Stimulated activated effector memory CD8-positive, alpha-beta T cell treated with anti-CD3 and anti-CD28 coated beads, Interleukin-12 subunit alpha, Interleukin-12 subunit beta, amount 100 ng/mL, for 72 hours (primary cell): ENCODE data around the gene EXOC3L1.

Experiments used
- ATAC-seq: fragments of 150-1000 bp; cut with Tn5 transposase; 2 replicates; pipeline ENCODE4 v1.10.0; 2021
- DNase-seq, 2 donors: peaks; one replicate each; pipeline ENCODE4 v3.0.0; 2021 to 2022; ENCODE audit warnings: low spot score in 2 of 2
- H3K27ac Mint-ChIP-seq: one replicate; pipeline ENCODE4 v1.8.0; 2022; ENCODE audit warnings: mild to moderate bottlenecking, mixed read lengths
- H3K36me3 Mint-ChIP-seq: one replicate; pipeline ENCODE4 v1.8.0; 2022; ENCODE audit warnings: mild to moderate bottlenecking, mixed read lengths
- H3K4me1 Mint-ChIP-seq: one replicate; pipeline ENCODE4 v1.8.0; 2022; ENCODE audit warnings: mixed read lengths
- H3K4me3 Mint-ChIP-seq: one replicate; pipeline ENCODE4 v1.8.0; 2022; ENCODE audit warnings: mild to moderate bottlenecking, mixed read lengths
- H3K9me3 Mint-ChIP-seq: one replicate; pipeline ENCODE4 v1.8.0; 2022; ENCODE audit warnings: mixed read lengths

EXOC3L1 gene

GRCh38 chr16:67207249-67208091 lies 17.5 kb upstream of the EXOC3L1 start:
- peaks cover 13% of the 10 kb centered on the region for H3K4me1 Mint-ChIP-seq
- H3K27ac Mint-ChIP-seq, result peak overlapping the region; percentile 89
- peaks cover 32% of the 10 kb centered on the region for H3K36me3 Mint-ChIP-seq
- DNase-seq (no peak), ATAC-seq (no peak)
- no peak overlapping the region for H3K4me3 Mint-ChIP-seq
- H3K9me3 Mint-ChIP-seq, result no peaks in the 10 kb centered on the region

GRCh38 chr16:67206838-67207248 lies 16.9 kb upstream of the EXOC3L1 start:
- no peak for ATAC-seq
- DNase-seq, result no peak
- no peak overlapping the region for H3K4me3 Mint-ChIP-seq
- H3K4me1 Mint-ChIP-seq, result peaks cover 13% of the 10 kb centered on the region
- H3K9me3 Mint-ChIP-seq, result no peaks in the 10 kb centered on the region
- H3K36me3 Mint-ChIP-seq, result peaks cover 38% of the 10 kb centered on the region
- H3K27ac Mint-ChIP-seq, result peak overlapping the region; percentile 89

GRCh38 chr16:67206129-67206837 lies 16.3 kb upstream of the EXOC3L1 start:
- H3K36me3 Mint-ChIP-seq, result peaks cover 44% of the 10 kb centered on the region
- H3K9me3 Mint-ChIP-seq, result no peaks in the 10 kb centered on the region
- peaks cover 13% of the 10 kb centered on the region for H3K4me1 Mint-ChIP-seq
- no peak overlapping the region for H3K4me3 Mint-ChIP-seq
- no peak for ATAC-seq
- peak overlapping the region; percentile 89 for H3K27ac Mint-ChIP-seq
- no peak for DNase-seq

GRCh38 chr16:67204076-67204475 lies 14.1 kb upstream of the EXOC3L1 start:
- no peak overlapping the region for H3K4me3 Mint-ChIP-seq
- H3K4me1 Mint-ChIP-seq, result peaks cover 10% of the 10 kb centered on the region
- no peaks in the 10 kb centered on the region for H3K9me3 Mint-ChIP-seq
- DNase-seq (no peak), ATAC-seq (no peak)
- H3K36me3 Mint-ChIP-seq, result peaks cover 64% of the 10 kb centered on the region
- H3K27ac Mint-ChIP-seq, result no peak overlapping the region

GRCh38 chr16:67202956-67203493 lies 13.1 kb upstream of the EXOC3L1 start:
- Mint-ChIP-seq H3K36me3 (peaks cover 71% of the 10 kb centered on the region), H3K27ac (no peak overlapping the region), H3K4me1 (peaks cover 8% of the 10 kb centered on the region), H3K9me3 (no peaks in the 10 kb centered on the region), H3K4me3 (no peak overlapping the region)
- DNase-seq, result no peak
- ATAC-seq, result no peak

GRCh38 chr16:67202426-67202825 lies 12.5 kb upstream of the EXOC3L1 start:
- Mint-ChIP-seq H3K27ac (no peak overlapping the region), H3K9me3 (no peaks in the 10 kb centered on the region), H3K36me3 (peaks cover 77% of the 10 kb centered on the region), H3K4me1 (peaks cover 8% of the 10 kb centered on the region), H3K4me3 (no peak overlapping the region)
- no peak for DNase-seq
- ATAC-seq, result no peak

GRCh38 chr16:67201411-67202345 lies 11.7 kb upstream of the EXOC3L1 start:
- peaks cover 8% of the 10 kb centered on the region for H3K4me1 Mint-ChIP-seq
- no peak overlapping the region for H3K4me3 Mint-ChIP-seq
- DNase-seq, result no peak
- no peaks in the 10 kb centered on the region for H3K9me3 Mint-ChIP-seq
- no peak overlapping the region for H3K27ac Mint-ChIP-seq
- H3K36me3 Mint-ChIP-seq, result peaks cover 84% of the 10 kb centered on the region
- no peak for ATAC-seq

GRCh38 chr16:67200491-67200890 lies 10.6 kb upstream of the EXOC3L1 start:
- ATAC-seq (no peak), DNase-seq (no peak)
- Mint-ChIP-seq H3K4me3 (no peak overlapping the region), H3K36me3 (peaks cover 86% of the 10 kb centered on the region), H3K4me1 (peaks cover 17% of the 10 kb centered on the region), H3K27ac (no peak overlapping the region), H3K9me3 (no peaks in the 10 kb centered on the region)

- H3K36me3 Mint-ChIP-seq, result peaks cover 87% of the 10 kb centered on the region
- H3K4me3 Mint-ChIP-seq, result no peak overlapping the region
- H3K9me3 Mint-ChIP-seq, result no peaks in the 10 kb centered on the region
- ATAC-seq (no peak), DNase-seq (no peak)
- H3K4me1 Mint-ChIP-seq, result peaks cover 20% of the 10 kb centered on the region
- no peak overlapping the region for H3K27ac Mint-ChIP-seq
These were observed 9.9 kb upstream of the EXOC3L1 start for GRCh38 chr16:67199808-67200198.

- H3K9me3 Mint-ChIP-seq, result no peaks in the 10 kb centered on the region
- H3K4me3 Mint-ChIP-seq, result no peak within 1 kb of the TSS
- peaks cover 26% of the 10 kb centered on the region for H3K4me1 Mint-ChIP-seq
- no peak for DNase-seq
- ATAC-seq, result no peak
- H3K36me3 Mint-ChIP-seq, result peaks cover 87% of the 10 kb centered on the region
- H3K27ac Mint-ChIP-seq, result peak within 1 kb of the TSS; percentile 86
These were observed 9.3 kb upstream of the EXOC3L1 start, which contains the start of gene ELMO3 for GRCh38 chr16:67199011-67199807. Gene ELMO3 (plus strand): TSS chr16:67199131. CDS start chr16:67199327, 196 bp downstream.

GRCh38 chr16:67198238-67198734 lies 8.3 kb upstream of the EXOC3L1 start:
- ATAC-seq, result peak; percentile 58
- H3K9me3 Mint-ChIP-seq, result no peaks in the 10 kb centered on the region
- no peak overlapping the region for H3K4me3 Mint-ChIP-seq
- H3K36me3 Mint-ChIP-seq, result peaks cover 93% of the 10 kb centered on the region
- no peak for DNase-seq
- H3K4me1 Mint-ChIP-seq, result peaks cover 35% of the 10 kb centered on the region
- peak overlapping the region; percentile 86 for H3K27ac Mint-ChIP-seq

GRCh38 chr16:67197704-67198103 lies 7.8 kb upstream of the EXOC3L1 start:
- no peaks in the 10 kb centered on the region for H3K9me3 Mint-ChIP-seq
- ATAC-seq (no peak), DNase-seq (no peak)
- peak overlapping the region; percentile 86 for H3K27ac Mint-ChIP-seq
- no peak overlapping the region for H3K4me3 Mint-ChIP-seq
- peaks cover 94% of the 10 kb centered on the region for H3K36me3 Mint-ChIP-seq
- H3K4me1 Mint-ChIP-seq, result peaks cover 41% of the 10 kb centered on the region

GRCh38 chr16:67196881-67197280 lies 6.9 kb upstream of the EXOC3L1 start:
- no peak overlapping the region for H3K4me3 Mint-ChIP-seq
- DNase-seq (no peak), ATAC-seq (no peak)
- H3K27ac Mint-ChIP-seq, result peak overlapping the region; percentile 86
- peaks cover 43% of the 10 kb centered on the region for H3K4me1 Mint-ChIP-seq
- H3K9me3 Mint-ChIP-seq, result no peaks in the 10 kb centered on the region
- peaks cover 85% of the 10 kb centered on the region for H3K36me3 Mint-ChIP-seq

GRCh38 chr16:67195676-67196075 lies 5.7 kb upstream of the EXOC3L1 start:
- Mint-ChIP-seq H3K9me3 (no peaks in the 10 kb centered on the region), H3K4me1 (peaks cover 51% of the 10 kb centered on the region), H3K4me3 (no peak overlapping the region), H3K36me3 (peaks cover 73% of the 10 kb centered on the region), H3K27ac (peak overlapping the region; percentile 86)
- DNase-seq (no peak), ATAC-seq (no peak)
